Adrenal gland (tissue), 5 donors: Measurements from ENCODE around the gene IQGAP1.
"Not testable (repeated sequence)": the region's sequence is repeated elsewhere in the genome, so short reads cannot be mapped to it uniquely, and the experiment has no call there.

Experiments
- POLR2A ChIP-seq, 2 donors: fragments of 450-650 bp; IDR thresholded peaks; one replicate each; pipeline ENCODE4 v1.6.1; 2017; ENCODE audit warnings: antibody characterized with exemption in 2 of 2, mild to moderate bottlenecking in 2 of 2, moderate library complexity in 1 of 2
- TF ChIP-seq, protein P1 (sequence below), 6 experiments: fragments of 450-650 bp in 4 of 6; fragments of 200-600 bp in 2 of 6; sonication (generic) in 1 of 6; IDR thresholded peaks; 1 replicate in 5 of 6; 2 replicates in 1 of 6; pipeline versions ENCODE4 v1.5.1 to v1.8.0; 2016 to 2021; ENCODE audit warnings: antibody characterized with exemption in 6 of 6, mild to moderate bottlenecking in 2 of 6, moderate library complexity in 1 of 6
- donor health status: DM: no; HTN: no; CAD: no.

DNA sequence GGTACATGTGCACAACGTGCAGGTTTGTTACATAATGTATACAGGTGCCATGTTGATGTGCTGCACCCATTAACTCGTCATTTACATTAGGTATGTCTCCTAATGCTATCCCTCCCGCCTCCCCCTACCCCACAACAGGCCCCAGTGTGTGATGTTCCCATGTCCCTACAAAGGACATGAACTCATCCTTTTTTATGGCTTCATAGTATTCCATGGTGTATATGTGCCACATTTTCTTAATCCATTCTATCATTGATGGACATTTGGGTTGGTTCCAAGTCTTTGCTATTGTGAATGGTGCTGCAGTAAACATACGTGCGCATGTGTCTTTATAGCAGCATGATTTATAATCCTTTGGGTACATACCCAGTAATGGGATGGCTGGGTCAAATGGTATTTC lies 28.0 kb downstream of the IQGAP1 start:
- TF ChIP-seq, protein P1, sequence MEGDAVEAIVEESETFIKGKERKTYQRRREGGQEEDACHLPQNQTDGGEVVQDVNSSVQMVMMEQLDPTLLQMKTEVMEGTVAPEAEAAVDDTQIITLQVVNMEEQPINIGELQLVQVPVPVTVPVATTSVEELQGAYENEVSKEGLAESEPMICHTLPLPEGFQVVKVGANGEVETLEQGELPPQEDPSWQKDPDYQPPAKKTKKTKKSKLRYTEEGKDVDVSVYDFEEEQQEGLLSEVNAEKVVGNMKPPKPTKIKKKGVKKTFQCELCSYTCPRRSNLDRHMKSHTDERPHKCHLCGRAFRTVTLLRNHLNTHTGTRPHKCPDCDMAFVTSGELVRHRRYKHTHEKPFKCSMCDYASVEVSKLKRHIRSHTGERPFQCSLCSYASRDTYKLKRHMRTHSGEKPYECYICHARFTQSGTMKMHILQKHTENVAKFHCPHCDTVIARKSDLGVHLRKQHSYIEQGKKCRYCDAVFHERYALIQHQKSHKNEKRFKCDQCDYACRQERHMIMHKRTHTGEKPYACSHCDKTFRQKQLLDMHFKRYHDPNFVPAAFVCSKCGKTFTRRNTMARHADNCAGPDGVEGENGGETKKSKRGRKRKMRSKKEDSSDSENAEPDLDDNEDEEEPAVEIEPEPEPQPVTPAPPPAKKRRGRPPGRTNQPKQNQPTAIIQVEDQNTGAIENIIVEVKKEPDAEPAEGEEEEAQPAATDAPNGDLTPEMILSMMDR (IDR thresholded peaks at IDR 0.05) = not testable (repeated sequence)
- not testable (repeated sequence) for TF ChIP-seq POLR2A (IDR thresholded peaks at IDR 0.05)
